Type B pancreatic cell (in vitro differentiated cells): ENCODE data around the gene NOC4L. TPM values are rescaled to one million over a fixed set of nuclear protein-coding genes. Genes with fewer than 3 reads are reported as not detected.

Experiments used
- DNase-seq: peaks from one replicate; pipeline ENCODE4 v3.0.0; 2021; ENCODE audit warnings: mixed read lengths; ENCODE audit not compliant: unreplicated experiment; ENCODE audit errors: extremely low spot score
- H3K27ac Mint-ChIP-seq: 2 replicates; pipeline ENCODE4 v1.8.0; 2021; ENCODE audit warnings: mild to moderate bottlenecking, mixed read lengths
- H3K27me3 Mint-ChIP-seq: 2 replicates; pipeline ENCODE4 v1.8.0; 2021; ENCODE audit warnings: mixed read lengths
- H3K36me3 Mint-ChIP-seq: 2 replicates; pipeline ENCODE4 v1.8.0; 2021; ENCODE audit warnings: mixed read lengths
- H3K4me1 Mint-ChIP-seq: one replicate; pipeline ENCODE4 v1.8.0; 2021; ENCODE audit warnings: mixed read lengths; ENCODE audit not compliant: unreplicated experiment
- H3K4me3 Mint-ChIP-seq: 2 replicates; pipeline ENCODE4 v1.8.0; 2021; ENCODE audit warnings: mild to moderate bottlenecking, mixed read lengths
- H3K9me3 Mint-ChIP-seq: 2 replicates; pipeline ENCODE4 v1.8.0; 2021; ENCODE audit warnings: mixed read lengths
- total RNA-seq: library from RNA; stranded (reverse); gene quantifications from 2 replicates; pipeline ENCODE4 v1.2.1, GENCODE V29; 2021; ENCODE audit warnings: low replicate concordance
- TF ChIP-seq, protein P1 (sequence below): fragments of 200-600 bp; sonication (generic); conservative IDR thresholded peaks from 2 replicates; pipeline ENCODE4 v1.5.0; 2021; ENCODE audit warnings: antibody characterized with exemption, mild to moderate bottlenecking

NOC4L gene
- total RNA-seq, 1 donor from 2014 or later: 27.8 TPM

- DNase-seq: no peak
- TF ChIP-seq, protein P1, sequence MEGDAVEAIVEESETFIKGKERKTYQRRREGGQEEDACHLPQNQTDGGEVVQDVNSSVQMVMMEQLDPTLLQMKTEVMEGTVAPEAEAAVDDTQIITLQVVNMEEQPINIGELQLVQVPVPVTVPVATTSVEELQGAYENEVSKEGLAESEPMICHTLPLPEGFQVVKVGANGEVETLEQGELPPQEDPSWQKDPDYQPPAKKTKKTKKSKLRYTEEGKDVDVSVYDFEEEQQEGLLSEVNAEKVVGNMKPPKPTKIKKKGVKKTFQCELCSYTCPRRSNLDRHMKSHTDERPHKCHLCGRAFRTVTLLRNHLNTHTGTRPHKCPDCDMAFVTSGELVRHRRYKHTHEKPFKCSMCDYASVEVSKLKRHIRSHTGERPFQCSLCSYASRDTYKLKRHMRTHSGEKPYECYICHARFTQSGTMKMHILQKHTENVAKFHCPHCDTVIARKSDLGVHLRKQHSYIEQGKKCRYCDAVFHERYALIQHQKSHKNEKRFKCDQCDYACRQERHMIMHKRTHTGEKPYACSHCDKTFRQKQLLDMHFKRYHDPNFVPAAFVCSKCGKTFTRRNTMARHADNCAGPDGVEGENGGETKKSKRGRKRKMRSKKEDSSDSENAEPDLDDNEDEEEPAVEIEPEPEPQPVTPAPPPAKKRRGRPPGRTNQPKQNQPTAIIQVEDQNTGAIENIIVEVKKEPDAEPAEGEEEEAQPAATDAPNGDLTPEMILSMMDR: no peak
- Mint-ChIP-seq H3K9me3 (no peaks in the 10 kb centered on the region), H3K36me3 (no peaks in the 10 kb centered on the region), H3K27ac (no peak overlapping the region), H3K4me3 (no peak overlapping the region), H3K4me1 (peaks cover 5% of the 10 kb centered on the region), H3K27me3 (peaks cover 16% of the 10 kb centered on the region)
Measured at GRCh38 chr12:132169376-132169775, 25.1 kb downstream of the NOC4L start.

GRCh38 chr12:132170094-132170636 is 25.9 kb downstream of the NOC4L start:
- Mint-ChIP-seq H3K4me3 (no peak overlapping the region), H3K4me1 (peaks cover 10% of the 10 kb centered on the region), H3K27me3 (peaks cover 19% of the 10 kb centered on the region), H3K9me3 (no peaks in the 10 kb centered on the region), H3K27ac (no peak overlapping the region), H3K36me3 (no peaks in the 10 kb centered on the region)
- TF ChIP-seq, protein P1: no peak
- DNase-seq: no peak

GRCh38 chr12:132170637-132171292 is 26.5 kb downstream of the NOC4L start:
- Mint-ChIP-seq H3K4me1 (peaks cover 10% of the 10 kb centered on the region), H3K27me3 (peaks cover 19% of the 10 kb centered on the region), H3K36me3 (no peaks in the 10 kb centered on the region), H3K9me3 (no peaks in the 10 kb centered on the region), H3K27ac (no peak overlapping the region), H3K4me3 (no peak overlapping the region)
- no peak for DNase-seq
- TF ChIP-seq, protein P1: no peak

GRCh38 chr12:132171293-132171967 is 27.2 kb downstream of the NOC4L start:
- TF ChIP-seq, protein P1: no peak
- Mint-ChIP-seq H3K27ac (no peak overlapping the region), H3K27me3 (peaks cover 19% of the 10 kb centered on the region), H3K4me3 (no peak overlapping the region), H3K4me1 (peaks cover 10% of the 10 kb centered on the region), H3K36me3 (no peaks in the 10 kb centered on the region), H3K9me3 (no peaks in the 10 kb centered on the region)
- no peak for DNase-seq

- Mint-ChIP-seq H3K4me1 (peaks cover 10% of the 10 kb centered on the region), H3K4me3 (no peak overlapping the region), H3K36me3 (no peaks in the 10 kb centered on the region), H3K9me3 (no peaks in the 10 kb centered on the region), H3K27ac (no peak overlapping the region), H3K27me3 (peaks cover 22% of the 10 kb centered on the region)
- no peak for DNase-seq
- TF ChIP-seq, protein P1: no peak
Measured at GRCh38 chr12:132171968-132172521, 27.8 kb downstream of the NOC4L start.
